ENCODE measurements around the gene CCL28.

GRCh38 chr5:43369651-43370050 lies 42.5 kb downstream of the CCL28 start:
- TF ChIP-seq CTCF (IDR thresholded peaks at IDR 0.05): no peak
- TF ChIP-seq EZH2 (IDR thresholded peaks at IDR 0.05): no peak
- TF ChIP-seq EZH2phosphoT487 (IDR thresholded peaks at IDR 0.05): no peak

Data from neural progenitor cell (in vitro differentiated cells).